Astrocyte (in vitro differentiated cells and primary cell): ENCODE measurements around the gene GLRX. TPM values are rescaled to one million over a fixed set of nuclear protein-coding genes. Genes with fewer than 3 reads are reported as not detected.
A peak's percentile ranks its signal among the peaks of the same experiment; 100 is the strongest.

ENCODE experiments used
- DNase-seq: peaks from one replicate; pipeline ENCODE4 v3.0.0-alpha.2; 2010; ENCODE audit warnings: low read depth
- FAIRE-seq: peaks from 2 replicates; lab custom pipeline; 2011; peaks lifted over from hg19 to GRCh38; lab: Jason Lieb, UNC
- H2AFZ ChIP-seq: 2 replicates; pipeline ENCODE4 v1.6.0; 2012; ENCODE audit warnings: low read depth, low read length, inconsistent platforms
- H3K27ac ChIP-seq: 2 replicates; pipeline ENCODE4 v1.5.1; 2011; ENCODE audit warnings: low read depth, low read length, inconsistent platforms
- H3K27me3 ChIP-seq: 2 replicates; pipeline ENCODE4 v1.6.0; 2011; ENCODE audit warnings: low read length, inconsistent platforms; ENCODE audit not compliant: insufficient read depth
- H3K36me3 ChIP-seq: 2 replicates; pipeline ENCODE4 v1.5.1; 2011; ENCODE audit warnings: low read length, inconsistent platforms; ENCODE audit not compliant: insufficient read depth
- H3K4me1 ChIP-seq: 2 replicates; pipeline ENCODE4 v1.5.1; 2011; ENCODE audit warnings: low read length, inconsistent platforms; ENCODE audit not compliant: insufficient read depth
- H3K4me2 ChIP-seq: 2 replicates; pipeline ENCODE4 v1.6.0; 2012; ENCODE audit warnings: low read length, inconsistent platforms
- H3K4me3 ChIP-seq: 2 replicates; pipeline ENCODE4 v1.5.1; 2011; ENCODE audit warnings: low read depth, mild to moderate bottlenecking, low read length, inconsistent platforms; ENCODE audit not compliant: insufficient read depth
- H3K79me2 ChIP-seq: 2 replicates; pipeline ENCODE4 v1.6.0; 2012; ENCODE audit warnings: mild to moderate bottlenecking, low read length, inconsistent platforms; ENCODE audit not compliant: insufficient read depth
- H3K9ac ChIP-seq: 2 replicates; pipeline ENCODE4 v1.6.0; 2012; ENCODE audit warnings: mild to moderate bottlenecking, low read length, inconsistent platforms
- H3K9me3 ChIP-seq: 2 replicates; pipeline ENCODE4 v1.5.1; 2012; ENCODE audit warnings: low read depth, mild to moderate bottlenecking, low read length, inconsistent platforms; ENCODE audit not compliant: insufficient read depth
- H4K20me1 ChIP-seq: 2 replicates; pipeline ENCODE4 v1.6.0; 2012; ENCODE audit warnings: low read length, inconsistent platforms; ENCODE audit not compliant: insufficient read depth
- H3K27ac Mint-ChIP-seq: one replicate; pipeline ENCODE4 v1.8.0; 2021; ENCODE audit warnings: mild to moderate bottlenecking, mixed read lengths; ENCODE audit not compliant: unreplicated experiment
- H3K27me3 Mint-ChIP-seq: one replicate; pipeline ENCODE4 v1.8.0; 2021; ENCODE audit warnings: low read depth, mixed read lengths; ENCODE audit not compliant: unreplicated experiment
- H3K36me3 Mint-ChIP-seq: one replicate; pipeline ENCODE4 v1.8.0; 2021; ENCODE audit warnings: low read depth, mixed read lengths; ENCODE audit not compliant: unreplicated experiment
- H3K4me1 Mint-ChIP-seq: one replicate; pipeline ENCODE4 v1.8.0; 2021; ENCODE audit warnings: low read depth, mixed read lengths; ENCODE audit not compliant: unreplicated experiment
- H3K4me3 Mint-ChIP-seq: one replicate; pipeline ENCODE4 v1.8.0; 2021; ENCODE audit warnings: mild to moderate bottlenecking, moderate library complexity, mixed read lengths; ENCODE audit not compliant: unreplicated experiment
- H3K9me3 Mint-ChIP-seq: one replicate; pipeline ENCODE4 v1.8.0; 2021; ENCODE audit warnings: mild to moderate bottlenecking, mixed read lengths; ENCODE audit not compliant: unreplicated experiment
- CTCF ChIP-seq: IDR thresholded peaks from 2 replicates; pipeline ENCODE4 v1.5.1; 2011; ENCODE audit warnings: low read depth, mild to moderate bottlenecking, inconsistent platforms, low read length, moderate library complexity; ENCODE audit not compliant: insufficient read depth
- EZH2 ChIP-seq: IDR thresholded peaks from 2 replicates; pipeline ENCODE4 v1.6.1; 2012; ENCODE audit warnings: mild to moderate bottlenecking, low read length, inconsistent platforms; ENCODE audit not compliant: insufficient read depth
- total RNA-seq: library from RNA; stranded (reverse); gene quantifications from 2 replicates; pipeline ENCODE4 v1.2.1, GENCODE V29; 2021

The GLRX gene
- total RNA-seq, 1 donor from 2014 or later = 38.4 TPM

DNA sequence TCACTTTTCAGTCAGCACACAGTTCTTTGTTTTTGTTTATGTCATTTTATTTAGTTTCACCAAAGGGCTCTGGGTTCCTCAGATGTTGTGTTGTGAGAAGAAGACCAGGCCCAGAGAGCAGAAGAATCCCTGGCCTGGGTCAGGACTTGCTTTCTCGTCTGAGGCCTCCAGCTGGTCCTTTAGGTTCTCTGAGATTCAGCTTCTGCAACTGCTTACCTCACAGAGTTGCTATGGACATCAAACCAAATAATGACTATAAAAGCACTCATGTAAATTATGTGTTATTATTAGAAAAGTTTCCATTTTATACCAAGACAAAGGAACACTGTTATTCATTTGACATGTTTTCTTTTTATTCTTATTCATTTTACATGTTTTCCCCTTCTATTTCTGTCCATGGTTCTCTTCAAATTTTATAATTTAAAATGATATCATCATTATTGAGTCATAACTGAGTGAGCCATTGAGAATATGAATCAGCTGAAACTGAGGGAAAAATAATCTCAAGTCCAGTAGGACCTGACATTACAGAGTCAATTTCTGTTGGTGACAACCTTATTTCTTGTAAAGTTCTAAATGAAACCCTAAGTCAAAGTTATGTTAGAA is 44.0 kb upstream of the GLRX start:
- no peak overlapping the region for H3K4me3 ChIP-seq
- FAIRE-seq (no peak), DNase-seq (no peak)
- no peak overlapping the region for H2AFZ ChIP-seq
- peaks cover 36% of the 10 kb centered on the region for H3K4me1 ChIP-seq
- H3K27ac Mint-ChIP-seq = no peak overlapping the region
- H3K4me2 ChIP-seq = no peak overlapping the region
- H3K9me3 ChIP-seq = no peaks in the 10 kb centered on the region
- H3K9ac ChIP-seq = no peak overlapping the region
- peaks cover 32% of the 10 kb centered on the region for H3K4me1 Mint-ChIP-seq
- no peaks in the 10 kb centered on the region for H3K9me3 Mint-ChIP-seq
- no peaks in the 10 kb centered on the region for H3K79me2 ChIP-seq
- no peak overlapping the region for H3K4me3 Mint-ChIP-seq
- no peaks in the 10 kb centered on the region for H3K36me3 Mint-ChIP-seq
- TF ChIP-seq EZH2 (no peak), CTCF (no peak)
- no peaks in the 10 kb centered on the region for H3K27me3 Mint-ChIP-seq
- H3K27me3 ChIP-seq = no peaks in the 10 kb centered on the region
- no peaks in the 10 kb centered on the region for H3K36me3 ChIP-seq
- H4K20me1 ChIP-seq = no peaks in the 10 kb centered on the region
- H3K27ac ChIP-seq = peak overlapping the region; percentile 65

DNA sequence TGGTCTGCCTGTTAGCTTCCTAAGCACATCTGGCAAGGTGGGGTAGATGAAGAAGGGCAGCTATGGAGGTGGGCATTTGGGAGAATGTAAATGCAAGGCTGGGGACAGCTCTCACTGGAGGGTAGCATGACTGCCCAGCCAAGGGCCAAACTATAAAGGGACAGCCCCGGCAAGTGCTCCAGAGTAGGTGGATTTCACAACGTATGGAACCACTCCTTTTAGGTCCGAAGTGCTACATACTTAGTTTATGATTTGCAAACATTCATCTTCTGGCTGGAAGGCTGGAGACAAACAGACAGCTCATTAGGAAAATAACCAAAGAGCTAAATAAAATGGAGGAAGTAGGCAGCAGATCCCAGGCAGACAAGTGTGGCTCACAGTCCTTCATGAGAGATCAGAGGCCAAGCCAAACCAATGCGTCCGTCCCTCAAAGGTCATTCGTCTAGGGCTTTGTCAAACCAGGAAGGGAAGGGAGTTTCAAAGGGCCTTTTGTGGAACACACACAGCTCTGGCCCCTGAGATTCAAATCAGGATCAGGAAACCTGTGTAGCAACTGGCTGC is 42.5 kb upstream of the GLRX start:
- Histone ChIP-seq H3K27me3 (no peaks in the 10 kb centered on the region), H3K79me2 (no peaks in the 10 kb centered on the region), H3K27ac (no peak overlapping the region), H4K20me1 (no peaks in the 10 kb centered on the region), H3K4me1 (peaks cover 39% of the 10 kb centered on the region), H3K36me3 (no peaks in the 10 kb centered on the region), H3K4me2 (no peak overlapping the region), H3K4me3 (no peak overlapping the region), H3K9me3 (no peaks in the 10 kb centered on the region), H2AFZ (peak overlapping the region; percentile 8), H3K9ac (no peak overlapping the region)
- DNase-seq (no peak), FAIRE-seq (no peak)
- Mint-ChIP-seq H3K27me3 (no peaks in the 10 kb centered on the region), H3K4me3 (no peak overlapping the region), H3K4me1 (peaks cover 31% of the 10 kb centered on the region), H3K27ac (no peak overlapping the region), H3K36me3 (no peaks in the 10 kb centered on the region), H3K9me3 (no peaks in the 10 kb centered on the region)
- TF ChIP-seq EZH2 = no peak
- TF ChIP-seq CTCF = no peak

GRCh38 chr5:95864456-95864855 is 41.9 kb upstream of the GLRX start:
- Histone ChIP-seq H3K9ac (no peak overlapping the region), H3K4me1 (peaks cover 42% of the 10 kb centered on the region), H3K4me2 (no peak overlapping the region), H3K36me3 (no peaks in the 10 kb centered on the region), H3K9me3 (no peaks in the 10 kb centered on the region), H3K4me3 (no peak overlapping the region), H4K20me1 (no peaks in the 10 kb centered on the region), H3K27me3 (no peaks in the 10 kb centered on the region), H3K79me2 (no peaks in the 10 kb centered on the region), H2AFZ (no peak overlapping the region), H3K27ac (no peak overlapping the region)
- Mint-ChIP-seq H3K27ac (no peak overlapping the region), H3K4me3 (no peak overlapping the region), H3K9me3 (no peaks in the 10 kb centered on the region), H3K4me1 (peaks cover 32% of the 10 kb centered on the region), H3K27me3 (no peaks in the 10 kb centered on the region), H3K36me3 (no peaks in the 10 kb centered on the region)
- no peak for TF ChIP-seq CTCF
- TF ChIP-seq EZH2 = no peak
- FAIRE-seq (no peak), DNase-seq (no peak)
